Neuronal stem cell (in vitro differentiated cells): ENCODE measurements around the gene SH3D19.

Experiments
- DNase-seq: peaks from one replicate; pipeline ENCODE4 v3.0.0-alpha.2; 2013; ENCODE audit warnings: low spot score
- H2AFZ ChIP-seq: one replicate; pipeline ENCODE4 v1.6.1; 2013; ENCODE audit warnings: mild to moderate bottlenecking, low read length, inconsistent platforms
- H2AK5ac ChIP-seq: 2 replicates; pipeline ENCODE4 v1.6.1; 2013; ENCODE audit warnings: low read depth, mild to moderate bottlenecking, inconsistent platforms, low read length, moderate library complexity, mixed read lengths
- H2BK120ac ChIP-seq: 2 replicates; pipeline ENCODE4 v1.6.1; 2013; ENCODE audit warnings: low read depth, mild to moderate bottlenecking, inconsistent platforms, low read length, moderate library complexity, mixed read lengths
- H2BK12ac ChIP-seq: one replicate; pipeline ENCODE4 v1.6.1; 2013; ENCODE audit warnings: low read length, inconsistent platforms
- H2BK15ac ChIP-seq: 2 replicates; pipeline ENCODE4 v1.6.1; 2013; ENCODE audit warnings: mild to moderate bottlenecking, low read length, inconsistent platforms, mixed read lengths
- H2BK5ac ChIP-seq: one replicate; pipeline ENCODE4 v1.6.1; 2013; ENCODE audit warnings: inconsistent platforms, mild to moderate bottlenecking, low read length, moderate library complexity
- H3K14ac ChIP-seq: one replicate; pipeline ENCODE4 v1.6.1; 2013; ENCODE audit warnings: low read length, inconsistent platforms
- H3K18ac ChIP-seq: 2 replicates; pipeline ENCODE4 v1.6.1; 2013; ENCODE audit warnings: low read length, inconsistent platforms
- H3K23ac ChIP-seq: 2 replicates; pipeline ENCODE4 v1.6.1; 2013; ENCODE audit warnings: low read depth, mild to moderate bottlenecking, mixed read lengths, low read length, inconsistent platforms; ENCODE audit not compliant: poor library complexity
- H3K27ac ChIP-seq: replicated peaks from 3 replicates; pipeline ENCODE4 v1.5.1; 2013; ENCODE audit warnings: low read length, inconsistent platforms
- H3K27me3 ChIP-seq, 3 experiments: 2 replicates each; pipeline ENCODE4 v1.6.1; 2013; ENCODE audit warnings: low read length in 3 of 3, mild to moderate bottlenecking in 2 of 3, inconsistent platforms in 1 of 3, low read depth in 1 of 3, mixed read lengths in 1 of 3, moderate library complexity in 1 of 3; ENCODE audit not compliant: control insufficient read depth in 3 of 3, insufficient read depth in 3 of 3
- H3K36me3 ChIP-seq, 2 donors: replicated peaks in 1 of 2; 2 replicates each; pipeline ENCODE4 v1.6.1; 2013; ENCODE audit warnings: low read length in 2 of 2; ENCODE audit not compliant: control insufficient read depth in 2 of 2, insufficient read depth in 2 of 2
- H3K4ac ChIP-seq: 2 replicates; pipeline ENCODE4 v1.6.1; 2013; ENCODE audit warnings: inconsistent platforms, mild to moderate bottlenecking, low read length, moderate library complexity
- H3K4me1 ChIP-seq, 2 donors: 1 replicate in 1 of 2; 2 replicates in 1 of 2; pipeline ENCODE4 v1.6.1; 2013; ENCODE audit warnings: low read length in 2 of 2, low read depth in 1 of 2; ENCODE audit not compliant: control insufficient read depth in 2 of 2, insufficient read depth in 1 of 2
- H3K4me2 ChIP-seq: one replicate; pipeline ENCODE4 v1.6.1; 2013; ENCODE audit warnings: mild to moderate bottlenecking, low read length, inconsistent platforms; ENCODE audit not compliant: insufficient read depth, poor library complexity, severe bottlenecking
- H3K4me3 ChIP-seq, 2 donors: 2 replicates each; pipeline ENCODE4 v1.5.1; 2013; ENCODE audit warnings: low read length in 2 of 2, mild to moderate bottlenecking in 2 of 2, inconsistent platforms in 1 of 2, moderate library complexity in 1 of 2
- H3K79me1 ChIP-seq: one replicate; pipeline ENCODE4 v1.6.1; 2013; ENCODE audit warnings: low read depth, mild to moderate bottlenecking, inconsistent platforms, low read length, moderate library complexity
- H3K9ac ChIP-seq: one replicate; pipeline ENCODE4 v1.6.1; 2013; ENCODE audit warnings: mild to moderate bottlenecking, low read depth, low read length, inconsistent platforms; ENCODE audit not compliant: poor library complexity
- H3K9me3 ChIP-seq, 2 donors: replicated peaks in 1 of 2; 2 replicates each; pipeline versions ENCODE3 to v1.6.1; 2013; ENCODE audit warnings: low read length in 2 of 2, mild to moderate bottlenecking in 2 of 2, inconsistent platforms in 1 of 2, low read depth in 1 of 2, mixed read lengths in 1 of 2, moderate library complexity in 1 of 2; ENCODE audit not compliant: control insufficient read depth in 2 of 2, insufficient read depth in 1 of 2
- H4K8ac ChIP-seq: one replicate; pipeline ENCODE4 v1.6.1; 2013; ENCODE audit warnings: low read depth, mild to moderate bottlenecking, inconsistent platforms, low read length, moderate library complexity
- H4K91ac ChIP-seq: one replicate; pipeline ENCODE4 v1.6.1; 2013; ENCODE audit warnings: low read length, low read depth, mild to moderate bottlenecking, inconsistent platforms; ENCODE audit not compliant: poor library complexity
- WGBS, 2 donors: extraction: QIAGEN DNeasy Blood & Tissue Kit; methylation state at CpG; one replicate each; pipeline ENCODE4 v1.1.7; 2013; ENCODE audit warnings: missing lambda C conversion rate in 2 of 2, mixed read lengths in 1 of 2; ENCODE audit not compliant: insufficient read length in 2 of 2, insufficient replicate concordance in 1 of 2; ENCODE audit errors: extremely low coverage in 2 of 2; 5-methylcytosine and 5-hydroxymethylcytosine counted together

Gene SH3D19

DNA sequence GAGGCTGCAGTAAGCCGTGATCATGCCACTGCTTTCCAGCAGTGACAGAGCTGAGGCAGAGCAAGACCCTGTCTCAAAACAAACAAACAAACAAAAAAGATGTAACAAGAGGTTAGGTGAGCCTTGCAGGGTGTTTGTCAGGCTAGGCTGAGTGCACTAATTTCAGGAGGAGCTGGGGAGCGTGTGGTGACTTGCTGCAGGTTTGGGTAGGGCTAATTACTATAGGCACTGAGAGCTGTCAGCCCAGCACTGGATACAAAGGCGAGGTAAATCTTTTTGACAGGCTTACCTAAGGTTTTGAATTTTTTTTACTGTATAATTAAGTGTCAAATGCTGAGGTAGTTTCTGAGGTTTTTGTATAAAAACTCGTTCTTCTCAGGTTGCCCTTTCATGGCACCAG, 29.8 kb upstream of the SH3D19 start:
- WGBS, 2 donors: no CpG with 5 or more reads among the region's 4 CpGs

DNA sequence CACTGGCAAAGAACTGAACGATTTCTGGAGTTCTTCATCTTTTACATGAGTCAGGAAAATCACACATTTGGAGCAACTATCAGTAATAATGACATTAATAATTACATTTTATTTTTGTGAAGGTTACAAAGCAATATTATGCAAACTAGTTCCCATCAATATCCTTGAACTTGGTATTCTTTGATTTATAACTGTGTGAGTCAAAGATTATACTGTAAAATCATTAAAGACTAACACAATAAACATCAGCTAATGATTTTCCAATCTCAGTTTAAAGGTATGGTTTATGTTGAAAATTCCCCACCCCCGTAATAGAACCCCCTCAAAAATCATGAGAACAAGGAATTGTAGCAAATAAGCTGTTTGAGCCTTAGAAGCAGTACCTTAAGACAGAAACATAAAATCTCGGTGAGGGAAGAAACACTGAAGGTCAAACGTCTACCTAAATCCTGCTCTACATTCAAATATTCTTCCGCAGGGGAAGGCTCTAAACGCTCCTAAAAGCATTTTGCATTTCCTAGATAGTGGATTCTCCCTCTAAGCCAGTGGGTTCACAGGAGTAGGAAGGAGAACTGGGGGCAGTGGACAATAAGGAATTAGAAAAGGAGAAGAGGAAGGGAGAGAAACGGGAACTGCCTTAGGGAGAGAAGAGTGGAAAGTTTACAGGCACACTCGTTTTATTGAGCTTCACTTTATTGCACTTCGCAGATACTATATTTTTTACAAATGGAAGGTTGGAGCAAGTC, 22.3 kb upstream of the SH3D19 start:
- H3K79me1 ChIP-seq: no peaks in the 10 kb centered on the region
- no peak overlapping the region for H3K18ac ChIP-seq
- H2BK15ac ChIP-seq: no peak overlapping the region
- H4K91ac ChIP-seq: no peak overlapping the region
- no peak overlapping the region for H2AFZ ChIP-seq
- H3K14ac ChIP-seq: no peak overlapping the region
- H2BK120ac ChIP-seq: no peak overlapping the region
- H3K23ac ChIP-seq: no peak overlapping the region
- H3K4me2 ChIP-seq: no peak overlapping the region
- no peaks in the 10 kb centered on the region for H3K4me1 ChIP-seq
- H3K36me3 ChIP-seq: no peaks in the 10 kb centered on the region
- H3K27me3 ChIP-seq: peaks cover 0 to 4% (median 0%) of the 10 kb centered on the region in 3 experiments
- no peak for DNase-seq
- H2BK5ac ChIP-seq: no peak overlapping the region
- H3K4me3 ChIP-seq: no peak overlapping the region
- no peak overlapping the region for H4K8ac ChIP-seq
- no peak overlapping the region for H3K4ac ChIP-seq
- no peak overlapping the region for H3K9ac ChIP-seq
- no CpG with 5 or more reads among the region's 9 CpGs for WGBS, 2 donors
- no peak overlapping the region for H2AK5ac ChIP-seq
- no peak overlapping the region for H3K27ac ChIP-seq
- no peak overlapping the region for H2BK12ac ChIP-seq
- no peaks in the 10 kb centered on the region for H3K9me3 ChIP-seq

More for the DNA sequence above, 29.8 kb upstream of the SH3D19 start:
- no peak overlapping the region for H3K4ac ChIP-seq
- H2BK120ac ChIP-seq: no peak overlapping the region
- no peak overlapping the region for H2BK15ac ChIP-seq
- H4K8ac ChIP-seq: no peak overlapping the region
- no peak overlapping the region for H3K14ac ChIP-seq
- no peak overlapping the region for H2BK12ac ChIP-seq
- no peak overlapping the region for H2AK5ac ChIP-seq
- no peak overlapping the region for H3K27ac ChIP-seq
- H3K18ac ChIP-seq: no peak overlapping the region
- no peak overlapping the region for H3K4me2 ChIP-seq
- H3K9me3 ChIP-seq: no peaks in the 10 kb centered on the region
- H3K79me1 ChIP-seq: no peaks in the 10 kb centered on the region
- H3K36me3 ChIP-seq: no peaks in the 10 kb centered on the region
- H3K4me3 ChIP-seq: no peak overlapping the region
- no peak overlapping the region for H2AFZ ChIP-seq
- no peak overlapping the region for H3K9ac ChIP-seq
- H3K4me1 ChIP-seq: peaks cover 1 to 4% of the 10 kb centered on the region in 2 donors
- no peak overlapping the region for H4K91ac ChIP-seq
- no peak overlapping the region for H3K23ac ChIP-seq
- DNase-seq: no peak
- no peaks in the 10 kb centered on the region for H3K27me3 ChIP-seq
- H2BK5ac ChIP-seq: no peak overlapping the region

DNA sequence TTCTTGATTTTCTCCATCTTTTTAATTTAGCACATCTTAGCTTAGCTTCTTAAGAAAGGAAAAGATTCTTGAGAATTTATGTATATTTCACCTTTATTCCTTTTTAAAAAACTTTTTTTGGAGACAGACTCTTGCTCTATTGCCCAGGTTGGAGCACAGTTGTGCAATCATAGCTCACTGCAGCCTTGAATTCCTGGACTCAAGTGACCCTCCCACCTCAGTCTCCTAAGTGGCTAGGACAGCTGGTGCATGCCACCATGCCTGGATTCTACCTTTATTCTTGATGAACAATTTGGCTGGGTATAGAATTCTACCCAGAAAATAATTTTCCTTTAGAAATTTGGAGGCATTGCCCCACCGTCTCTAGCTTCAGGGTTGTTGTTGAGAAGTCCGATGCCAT, 19.5 kb upstream of the SH3D19 start:
- no peak overlapping the region for H2BK15ac ChIP-seq
- H3K4me2 ChIP-seq: no peak overlapping the region
- H3K27ac ChIP-seq: no peak overlapping the region
- no peak overlapping the region for H2AK5ac ChIP-seq
- H3K9me3 ChIP-seq: no peaks in the 10 kb centered on the region
- H3K4me1 ChIP-seq: no peaks in the 10 kb centered on the region
- H3K27me3 ChIP-seq: peaks cover 0 to 4% (median 0%) of the 10 kb centered on the region in 3 experiments
- DNase-seq: no peak
- no peak overlapping the region for H3K14ac ChIP-seq
- no peak overlapping the region for H2BK120ac ChIP-seq
- no peak overlapping the region for H2BK12ac ChIP-seq
- no peak overlapping the region for H3K4me3 ChIP-seq
- H3K4ac ChIP-seq: no peak overlapping the region
- WGBS, 2 donors: no CpG with 5 or more reads among the region's 2 CpGs
- H3K36me3 ChIP-seq: no peaks in the 10 kb centered on the region
- no peak overlapping the region for H2AFZ ChIP-seq
- no peak overlapping the region for H3K9ac ChIP-seq
- no peak overlapping the region for H3K23ac ChIP-seq
- H4K91ac ChIP-seq: no peak overlapping the region
- H2BK5ac ChIP-seq: no peak overlapping the region
- H4K8ac ChIP-seq: no peak overlapping the region
- H3K79me1 ChIP-seq: no peaks in the 10 kb centered on the region
- no peak overlapping the region for H3K18ac ChIP-seq

DNA sequence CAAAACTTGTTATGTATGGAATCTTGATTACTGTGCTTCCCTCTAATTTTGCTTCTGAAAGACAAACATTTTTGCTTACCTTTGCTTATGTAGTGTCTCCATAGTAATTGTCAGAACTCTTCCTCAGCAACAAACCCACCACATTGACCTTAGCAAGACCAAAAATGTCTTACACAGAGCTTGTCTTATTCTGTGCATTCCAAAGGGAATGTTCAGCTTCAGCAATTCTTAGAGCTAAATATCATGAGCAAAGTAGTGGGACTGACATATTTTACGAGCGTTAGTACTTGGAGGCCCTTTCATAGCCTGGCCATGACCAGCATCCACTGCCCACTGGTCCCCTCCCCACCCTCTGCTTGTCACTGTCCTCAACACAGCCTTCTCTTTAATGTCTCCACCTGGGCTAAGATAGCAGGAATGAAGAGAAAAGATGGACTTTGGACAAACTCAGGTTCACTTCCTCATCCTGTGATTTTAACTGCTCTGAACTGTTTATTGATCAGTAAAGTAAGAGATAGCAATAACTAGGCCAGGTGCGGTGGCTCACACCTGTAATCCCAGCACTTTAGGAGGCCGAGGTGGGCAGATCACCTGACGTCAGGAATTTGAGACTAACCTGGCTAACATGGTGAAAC, 15.5 kb upstream of the SH3D19 start:
- Histone ChIP-seq H3K79me1 (no peaks in the 10 kb centered on the region), H3K14ac (no peak overlapping the region), H2BK5ac (no peak overlapping the region), H2BK15ac (no peak overlapping the region), H3K27me3 (peaks cover 0 to 4% (median 0%) of the 10 kb centered on the region in 3 experiments), H3K9me3 (no peaks in the 10 kb centered on the region), H4K8ac (no peak overlapping the region), H2BK120ac (no peak overlapping the region), H3K4ac (no peak overlapping the region), H3K36me3 (no peaks in the 10 kb centered on the region), H3K4me2 (no peak overlapping the region), H4K91ac (no peak overlapping the region), H3K4me1 (no peaks in the 10 kb centered on the region), H2AK5ac (no peak overlapping the region), H3K18ac (no peak overlapping the region), H2AFZ (no peak overlapping the region), H3K23ac (no peak overlapping the region), H3K9ac (no peak overlapping the region), H3K4me3 (no peak overlapping the region), H3K27ac (no peak overlapping the region), H2BK12ac (no peak overlapping the region)
- WGBS, 2 donors: no CpG with 5 or more reads among the region's 5 CpGs
- no peak for DNase-seq
